Activated CD8-positive, alpha-beta memory T cell treated with anti-CD3 and anti-CD28 coated beads for 48 hours (primary cell): Measurements from ENCODE around the gene CHCHD3.

Experiments
- DNase-seq, 3 experiments: peaks; one replicate each; pipeline ENCODE4 v3.0.0-alpha.2; 2020; ENCODE audit warnings: low read depth in 2 of 3, low spot score in 2 of 3

The CHCHD3 gene

DNA sequence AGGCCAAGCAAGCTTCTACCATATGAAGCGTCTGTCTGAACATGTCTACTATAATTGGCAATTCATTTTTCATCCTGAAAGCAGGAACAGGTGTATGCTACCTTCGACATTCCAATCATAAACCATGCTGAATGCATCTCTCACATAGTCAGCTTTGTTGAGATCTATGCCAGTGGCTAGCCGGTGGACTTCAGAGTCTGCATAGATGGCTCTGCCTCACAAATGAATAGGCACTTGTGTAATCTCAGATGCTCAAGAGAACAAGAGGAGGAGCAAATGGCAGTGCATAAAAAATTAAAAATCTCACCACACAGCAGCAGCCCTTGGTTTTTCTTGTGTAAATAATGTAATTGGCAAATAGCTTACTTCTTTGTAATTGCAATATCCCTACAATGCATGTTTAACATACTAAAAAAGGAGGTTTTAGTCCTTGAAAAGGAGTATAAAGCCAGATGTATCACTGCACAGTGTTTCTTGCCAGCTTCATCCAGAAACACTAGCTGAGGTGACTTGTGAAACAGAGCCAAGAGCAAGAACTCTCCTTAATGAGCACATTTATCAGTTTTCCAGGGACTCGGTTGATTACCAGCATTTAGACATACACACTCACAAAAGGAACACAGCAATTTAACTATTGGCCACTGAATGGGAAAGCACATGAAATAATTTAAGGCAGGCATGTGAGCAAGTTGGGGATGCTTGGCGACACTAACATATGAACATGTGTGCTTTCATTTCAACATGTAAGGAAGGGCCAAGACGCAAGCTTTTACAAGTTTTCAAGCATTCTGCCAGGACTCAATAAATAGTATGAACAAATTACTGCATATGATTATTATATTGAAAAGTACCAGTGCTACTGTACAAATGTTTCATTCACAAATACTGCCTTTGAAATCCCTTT lies 255.7 kb downstream of the CHCHD3 start:
- DNase-seq = no peak

DNA sequence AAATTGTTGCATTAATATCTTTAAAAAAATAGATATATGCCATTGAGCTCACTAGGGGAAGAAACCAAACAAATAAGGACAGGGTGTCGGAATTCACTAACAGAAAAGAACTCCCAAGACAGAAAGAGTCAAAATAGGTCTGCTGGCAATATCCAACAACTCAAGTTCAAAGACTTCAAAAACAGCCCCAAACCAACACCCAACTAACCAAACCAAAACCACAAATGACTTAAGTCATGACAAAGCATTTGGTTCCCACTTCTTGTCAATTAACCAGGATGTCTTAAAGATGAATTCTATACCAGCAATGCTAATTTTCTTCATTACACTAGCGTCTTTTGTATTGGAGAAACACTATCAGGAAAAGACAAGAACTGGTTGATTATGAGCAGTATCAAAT lies 256.7 kb downstream of the CHCHD3 start:
- no peak for DNase-seq

GRCh38 chr7:132819648-132820047 lies 262.2 kb downstream of the CHCHD3 start:
- no peak for DNase-seq

DNA sequence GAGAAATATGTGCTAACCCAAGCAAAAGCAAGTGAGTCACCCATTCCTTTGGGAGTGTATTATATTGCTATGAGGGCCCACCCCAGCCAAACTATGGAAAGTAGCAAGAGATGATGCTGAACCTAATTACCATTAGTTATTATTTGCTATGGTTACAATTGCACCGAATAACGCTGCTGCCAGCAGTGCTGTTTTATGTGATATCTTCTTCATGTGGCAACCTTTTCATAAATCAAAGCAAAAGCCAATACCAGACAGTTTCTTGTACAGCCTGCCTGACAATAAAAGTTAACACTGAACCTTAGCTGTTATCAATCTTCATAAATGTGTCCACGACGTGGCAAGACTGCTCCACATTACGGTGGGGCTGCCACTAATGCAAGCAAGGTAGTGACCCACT lies 263.9 kb downstream of the CHCHD3 start:
- no peak for DNase-seq

- DNase-seq = no peak
Measured at GRCh38 chr7:132815696-132816311, 266.1 kb downstream of the CHCHD3 start.

- no peak for DNase-seq
Measured at GRCh38 chr7:132815130-132815529, 266.8 kb downstream of the CHCHD3 start.

DNA sequence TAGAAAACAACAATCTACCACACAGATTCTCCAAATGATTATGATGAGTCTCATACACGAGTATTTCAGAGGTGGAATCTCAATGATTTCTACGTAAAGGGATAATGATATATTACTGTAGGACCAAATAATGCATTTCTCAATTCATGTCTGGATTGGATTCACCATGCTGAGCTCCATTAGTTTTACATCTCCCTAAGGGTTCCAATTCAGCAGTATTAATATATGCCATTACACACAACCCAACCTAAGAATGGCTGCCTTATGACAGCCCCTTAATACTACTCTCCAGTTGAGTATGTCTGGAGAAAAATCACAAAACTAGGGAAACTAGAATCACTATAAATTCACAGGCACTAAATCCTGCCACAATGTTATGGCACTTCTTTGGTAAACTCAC lies 271.3 kb downstream of the CHCHD3 start:
- DNase-seq = no peak

GRCh38 chr7:132806834-132807233 lies 275.1 kb downstream of the CHCHD3 start:
- no peak for DNase-seq

DNA sequence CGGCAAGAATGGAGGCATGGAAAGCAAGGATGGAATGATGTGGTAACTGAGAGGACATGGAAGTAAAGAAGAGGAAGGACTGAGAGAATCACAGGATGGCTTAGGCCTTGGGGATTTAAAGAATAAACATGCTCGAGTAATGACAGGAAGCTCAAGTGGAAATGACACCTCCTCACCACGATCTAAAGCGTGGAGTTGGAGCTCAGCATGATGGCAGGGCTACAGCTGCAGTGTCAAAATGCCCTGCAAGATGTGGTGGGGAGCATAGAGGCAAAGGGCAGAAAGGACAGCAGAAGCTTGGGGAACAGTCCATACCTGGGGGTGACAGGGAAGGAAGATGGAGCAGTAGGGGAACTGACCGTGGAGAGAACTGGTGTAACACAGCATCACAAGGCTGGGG lies 276.1 kb downstream of the CHCHD3 start:
- no peak for DNase-seq

DNA sequence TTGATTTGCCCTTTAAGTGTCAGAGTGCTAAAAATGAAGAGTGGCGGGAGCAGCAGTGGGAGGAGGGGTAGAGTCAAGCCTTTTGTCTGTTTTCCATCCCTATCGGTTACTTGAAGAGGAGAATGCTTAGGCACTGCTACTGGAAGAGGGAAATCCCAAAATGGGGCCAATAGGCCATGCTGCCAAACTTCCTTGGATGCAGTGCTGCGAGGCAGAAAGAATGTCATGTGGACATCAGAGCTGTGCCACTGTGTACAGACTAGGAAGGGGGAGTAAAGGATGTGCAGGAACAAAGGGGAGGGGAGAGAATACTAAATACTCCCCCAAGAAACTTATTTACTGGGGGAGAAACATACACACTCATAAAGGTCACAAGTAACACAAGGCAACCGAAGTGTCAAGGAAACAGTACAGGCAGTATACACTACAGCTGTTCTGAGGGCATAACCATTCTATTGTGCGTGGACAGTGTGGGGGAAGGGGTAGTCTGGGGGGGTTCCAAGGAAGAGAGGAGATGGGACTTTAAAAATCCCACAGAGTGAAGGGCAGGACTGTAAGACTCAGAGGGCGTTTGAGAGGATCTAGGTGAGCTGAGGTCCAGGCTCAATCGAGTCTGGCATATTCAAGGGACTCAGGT lies 276.9 kb downstream of the CHCHD3 start:
- no peak for DNase-seq

DNA sequence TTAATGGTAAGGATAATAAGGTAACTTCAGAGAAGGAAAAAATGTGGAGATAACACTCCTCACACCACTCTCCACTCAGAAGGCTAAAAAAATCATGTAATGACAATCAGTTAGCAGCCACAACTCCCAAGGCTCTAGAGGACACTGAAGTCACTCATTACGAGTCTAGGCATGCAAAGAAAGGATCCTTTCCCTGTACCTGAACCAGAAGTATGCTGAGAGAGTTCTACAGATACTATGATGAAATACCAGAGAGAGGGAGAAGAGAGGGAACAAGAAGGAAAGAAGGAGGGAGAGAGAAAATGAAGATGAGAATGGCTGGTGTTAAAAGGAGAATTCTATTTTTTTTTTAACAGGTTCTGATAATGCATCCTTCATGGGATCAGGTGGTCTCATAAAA lies 281.4 kb downstream of the CHCHD3 start:
- no peak for DNase-seq

- no peak for DNase-seq
Measured at GRCh38 chr7:132799081-132799413, 282.8 kb downstream of the CHCHD3 start.

DNA sequence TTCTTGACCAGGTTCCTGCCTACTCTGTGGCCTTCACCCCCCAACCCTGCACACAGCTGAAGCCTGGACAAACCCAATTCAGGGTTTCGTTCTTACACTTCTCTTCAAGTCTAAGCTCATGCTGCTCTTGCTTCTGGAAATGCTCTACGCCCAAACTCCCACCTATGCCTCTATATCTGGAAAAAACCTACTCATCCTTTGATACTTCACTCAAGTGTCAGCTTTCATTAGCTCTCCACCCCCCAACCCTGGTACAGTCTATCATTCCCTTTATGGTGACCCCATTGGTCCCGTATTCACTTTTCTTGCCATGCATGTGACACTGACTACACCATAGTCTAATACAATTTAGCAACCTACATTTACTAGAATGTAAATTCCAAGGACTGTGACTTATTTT lies 284.7 kb downstream of the CHCHD3 start:
- no peak for DNase-seq

DNA sequence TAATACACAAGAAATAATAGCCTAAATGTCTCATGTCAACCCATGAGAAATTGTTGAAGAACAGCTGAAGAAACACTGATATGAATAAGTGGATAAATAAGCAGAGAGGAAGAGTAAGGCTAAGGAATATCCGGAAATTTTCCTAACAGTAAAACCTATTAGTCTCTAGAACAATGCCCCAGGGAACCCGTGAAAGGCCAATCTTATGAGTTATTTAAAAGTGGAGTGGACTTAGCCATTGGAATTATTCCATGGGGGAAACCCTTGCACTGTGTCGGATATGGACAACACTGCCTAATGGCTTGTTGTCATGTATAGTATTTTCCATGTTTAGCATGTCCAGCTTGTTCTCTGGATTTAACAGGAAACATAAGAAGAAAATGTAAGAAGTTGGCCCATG lies 288.4 kb downstream of the CHCHD3 start:
- no peak for DNase-seq

- DNase-seq = no peak
Measured at GRCh38 chr7:132791036-132791435, 290.9 kb downstream of the CHCHD3 start.

DNA sequence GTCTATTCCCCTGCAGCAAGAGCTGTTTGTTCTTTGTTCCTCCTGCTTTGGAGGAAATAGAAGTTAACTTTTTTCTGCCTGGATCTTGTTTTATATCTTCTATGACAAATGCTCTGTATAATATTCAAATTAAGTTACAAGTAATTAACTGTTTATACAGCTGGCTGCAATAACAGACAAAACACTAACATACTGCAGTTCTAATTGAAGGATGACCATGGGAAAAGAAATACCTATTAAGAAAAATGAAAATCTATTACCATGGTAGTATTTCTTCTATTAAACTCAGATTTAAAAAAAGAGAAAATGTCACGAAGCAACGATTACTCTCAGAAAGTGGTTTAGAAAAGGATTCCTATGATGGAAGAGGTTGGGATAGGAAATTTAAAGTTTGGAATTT lies 291.8 kb downstream of the CHCHD3 start:
- DNase-seq = no peak

DNA sequence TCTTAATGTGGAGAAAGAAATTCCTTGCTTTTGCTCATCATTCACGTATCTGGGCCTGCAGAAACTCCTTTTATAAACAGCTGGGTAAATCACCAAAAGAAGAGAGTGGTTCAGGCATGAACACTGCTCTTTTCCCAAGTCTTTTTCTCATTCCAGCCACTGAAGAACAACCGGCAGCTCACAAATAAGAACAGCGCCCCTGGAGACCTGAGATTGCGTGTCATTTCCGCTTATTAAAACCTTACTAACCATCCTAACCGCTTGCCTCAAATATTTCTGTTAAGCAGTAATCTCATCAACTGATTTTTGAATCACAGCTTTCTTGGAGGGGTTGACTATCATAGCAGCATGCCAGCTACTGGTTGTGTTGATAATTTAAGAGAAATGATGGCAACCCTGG lies 292.6 kb downstream of the CHCHD3 start:
- no peak for DNase-seq

DNA sequence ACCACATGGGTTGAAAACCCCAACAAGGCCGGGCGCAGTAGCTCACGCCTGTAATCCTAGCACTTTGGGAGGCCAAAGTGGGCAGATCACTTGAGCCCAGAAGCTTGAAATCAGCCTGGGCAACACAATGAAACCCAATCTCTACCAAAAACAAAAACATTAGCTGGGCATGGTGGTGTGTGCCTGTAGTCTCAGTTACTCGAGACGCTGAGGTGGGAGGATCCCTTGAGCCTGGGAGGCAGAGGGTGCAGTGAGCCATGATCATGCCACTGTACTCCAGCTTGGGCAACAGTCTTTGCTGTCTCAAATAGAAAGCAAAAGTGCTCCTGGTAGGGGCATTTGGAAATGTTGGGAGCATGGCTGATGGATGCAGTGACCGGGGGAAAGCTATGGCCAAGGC lies 296.0 kb downstream of the CHCHD3 start:
- DNase-seq = no peak

GRCh38 chr7:132784406-132784805 lies 297.5 kb downstream of the CHCHD3 start:
- no peak for DNase-seq

- DNase-seq = no peak
Measured at GRCh38 chr7:132783824-132784223, 298.1 kb downstream of the CHCHD3 start.

DNA sequence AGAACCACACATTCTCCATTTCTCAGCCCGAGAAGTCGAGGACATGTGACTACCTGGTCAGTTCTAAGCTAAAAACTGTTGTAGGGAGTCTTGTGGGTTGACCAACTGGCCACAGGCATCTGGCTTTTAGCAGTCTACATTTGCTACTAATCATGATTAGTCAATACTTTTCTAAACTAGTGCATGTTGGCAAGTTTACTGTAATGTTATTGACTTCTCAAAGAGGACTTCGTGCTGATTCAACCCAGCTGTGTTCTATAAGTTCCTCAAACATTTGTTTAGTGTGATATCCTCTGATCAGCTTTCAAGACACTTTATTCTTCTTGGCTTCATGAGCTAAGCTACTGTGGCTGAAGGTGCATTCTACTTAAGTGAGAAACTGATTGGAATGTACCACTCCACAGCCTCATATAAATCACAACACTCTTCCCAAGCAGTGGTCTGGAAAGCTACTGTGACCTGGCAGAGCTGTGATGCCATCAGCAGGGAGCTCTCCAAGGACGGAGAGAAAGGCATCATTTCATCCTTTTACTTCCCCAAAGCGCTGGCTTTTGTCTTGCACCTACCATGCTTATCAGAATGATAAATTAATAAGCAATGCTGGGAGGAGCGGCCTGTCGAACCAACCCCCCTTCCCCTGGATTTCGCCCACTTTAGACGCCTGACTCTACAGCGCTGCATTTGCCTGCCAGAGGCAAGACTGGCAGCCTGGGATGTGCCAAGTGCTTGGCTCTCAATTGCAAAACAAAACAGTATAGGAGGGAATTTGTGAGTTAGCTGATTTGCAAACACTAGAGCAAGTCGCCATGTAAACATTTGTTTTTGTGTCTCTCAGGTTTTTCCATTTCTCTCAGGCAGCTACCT lies 298.9 kb downstream of the CHCHD3 start:
- DNase-seq = no peak
